Body of pancreas (tissue), 4 donors: ENCODE measurements around the gene PHC3.
A peak's percentile ranks its signal among the peaks of the same experiment; 100 is the strongest.

Experiments
- POLR2A ChIP-seq, 3 donors: fragments of 450-650 bp; IDR thresholded peaks; one replicate each; pipeline ENCODE4 v1.6.1; 2016; ENCODE audit warnings: antibody characterized with exemption in 3 of 3, mild to moderate bottlenecking in 2 of 3
- TF ChIP-seq, protein P1 (sequence below), 7 experiments: fragments of 450-650 bp in 4 of 7; fragments of 200-600 bp in 3 of 7; sonication (generic) in 3 of 7; IDR thresholded peaks; one replicate each; pipeline ENCODE4 v1.5.1; 2016 to 2019; ENCODE audit warnings: antibody characterized with exemption in 7 of 7

GRCh38 chr3:170221924-170222646 is 40.6 kb upstream of the PHC3 start, which contains the start of gene PRKCI:
- TF ChIP-seq, protein P1, sequence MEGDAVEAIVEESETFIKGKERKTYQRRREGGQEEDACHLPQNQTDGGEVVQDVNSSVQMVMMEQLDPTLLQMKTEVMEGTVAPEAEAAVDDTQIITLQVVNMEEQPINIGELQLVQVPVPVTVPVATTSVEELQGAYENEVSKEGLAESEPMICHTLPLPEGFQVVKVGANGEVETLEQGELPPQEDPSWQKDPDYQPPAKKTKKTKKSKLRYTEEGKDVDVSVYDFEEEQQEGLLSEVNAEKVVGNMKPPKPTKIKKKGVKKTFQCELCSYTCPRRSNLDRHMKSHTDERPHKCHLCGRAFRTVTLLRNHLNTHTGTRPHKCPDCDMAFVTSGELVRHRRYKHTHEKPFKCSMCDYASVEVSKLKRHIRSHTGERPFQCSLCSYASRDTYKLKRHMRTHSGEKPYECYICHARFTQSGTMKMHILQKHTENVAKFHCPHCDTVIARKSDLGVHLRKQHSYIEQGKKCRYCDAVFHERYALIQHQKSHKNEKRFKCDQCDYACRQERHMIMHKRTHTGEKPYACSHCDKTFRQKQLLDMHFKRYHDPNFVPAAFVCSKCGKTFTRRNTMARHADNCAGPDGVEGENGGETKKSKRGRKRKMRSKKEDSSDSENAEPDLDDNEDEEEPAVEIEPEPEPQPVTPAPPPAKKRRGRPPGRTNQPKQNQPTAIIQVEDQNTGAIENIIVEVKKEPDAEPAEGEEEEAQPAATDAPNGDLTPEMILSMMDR (IDR thresholded peaks at IDR 0.05), result peak in 1 of 7 experiments; percentile 12
- TF ChIP-seq POLR2A (IDR thresholded peaks at IDR 0.05), result peak; percentile 88 to 94 (median 91)
